ENCODE measurements around the gene TPCN2.
A peak's percentile ranks its signal among the peaks of the same experiment; 100 is the strongest.

TPCN2 gene

GRCh38 chr11:69078508-69078907 is 29.8 kb downstream of the TPCN2 start:
- DNase-seq: no peak

DNA sequence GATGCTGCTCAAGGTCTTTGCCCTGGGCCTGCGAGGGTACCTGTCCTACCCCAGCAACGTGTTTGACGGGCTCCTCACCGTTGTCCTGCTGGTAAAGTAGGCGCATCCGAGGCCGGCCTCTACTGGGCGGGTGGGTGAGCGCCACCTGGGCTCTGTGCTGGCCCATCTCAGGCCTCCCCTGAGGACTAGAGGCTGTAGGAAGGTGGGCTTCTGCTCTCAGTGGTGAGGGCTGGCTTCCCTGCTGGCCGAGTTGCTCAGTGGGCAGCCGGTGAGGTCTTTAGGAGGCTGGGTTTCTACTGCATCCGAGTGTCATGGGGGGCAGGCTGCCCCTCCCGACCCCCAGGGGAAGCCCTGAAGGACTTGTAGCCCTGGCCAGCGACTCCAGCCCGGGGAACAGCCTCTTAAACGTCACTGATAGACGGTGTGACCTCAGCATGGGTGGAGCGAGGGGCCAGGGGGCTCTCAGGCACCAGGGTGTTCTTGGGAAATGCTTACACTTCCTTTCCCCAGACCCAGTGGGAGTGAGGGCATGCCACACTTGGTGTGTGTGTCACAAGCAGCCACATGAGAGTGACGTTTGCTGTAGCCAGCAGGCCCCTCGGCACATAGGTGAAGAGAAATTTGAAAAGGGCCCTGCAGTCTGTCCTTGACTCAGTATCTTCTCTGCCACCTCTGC is 30.3 kb downstream of the TPCN2 start:
- DNase-seq: no peak

DNA sequence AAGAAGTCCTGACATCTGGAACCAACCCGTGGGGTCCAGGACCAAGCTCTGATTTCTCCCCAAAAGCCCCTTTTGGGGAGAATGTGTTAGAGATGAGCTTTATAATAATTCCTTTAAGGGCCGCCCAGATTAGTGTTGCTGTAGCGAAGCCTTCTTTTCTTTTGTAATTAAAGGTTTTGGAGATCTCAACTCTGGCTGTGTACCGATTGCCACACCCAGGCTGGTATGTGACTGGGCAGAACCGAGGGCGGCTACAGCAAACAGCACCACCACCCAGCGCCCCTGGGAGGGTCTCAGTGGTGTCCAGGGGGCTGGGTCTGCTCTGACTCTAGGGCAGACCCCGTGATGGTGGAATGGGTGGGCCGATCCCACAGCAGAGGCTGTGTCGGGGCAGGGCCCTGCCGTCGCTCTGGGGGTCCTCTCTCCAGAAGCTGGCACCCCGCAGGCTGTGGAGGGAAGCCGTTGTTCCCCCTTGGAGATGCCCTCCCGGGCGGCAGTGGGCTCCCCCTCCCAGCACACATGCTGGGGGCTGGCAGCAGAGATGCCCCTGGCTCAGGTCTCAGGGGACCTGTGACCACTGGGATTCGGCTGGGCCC is 31.0 kb downstream of the TPCN2 start:
- no peak for DNase-seq

DNA sequence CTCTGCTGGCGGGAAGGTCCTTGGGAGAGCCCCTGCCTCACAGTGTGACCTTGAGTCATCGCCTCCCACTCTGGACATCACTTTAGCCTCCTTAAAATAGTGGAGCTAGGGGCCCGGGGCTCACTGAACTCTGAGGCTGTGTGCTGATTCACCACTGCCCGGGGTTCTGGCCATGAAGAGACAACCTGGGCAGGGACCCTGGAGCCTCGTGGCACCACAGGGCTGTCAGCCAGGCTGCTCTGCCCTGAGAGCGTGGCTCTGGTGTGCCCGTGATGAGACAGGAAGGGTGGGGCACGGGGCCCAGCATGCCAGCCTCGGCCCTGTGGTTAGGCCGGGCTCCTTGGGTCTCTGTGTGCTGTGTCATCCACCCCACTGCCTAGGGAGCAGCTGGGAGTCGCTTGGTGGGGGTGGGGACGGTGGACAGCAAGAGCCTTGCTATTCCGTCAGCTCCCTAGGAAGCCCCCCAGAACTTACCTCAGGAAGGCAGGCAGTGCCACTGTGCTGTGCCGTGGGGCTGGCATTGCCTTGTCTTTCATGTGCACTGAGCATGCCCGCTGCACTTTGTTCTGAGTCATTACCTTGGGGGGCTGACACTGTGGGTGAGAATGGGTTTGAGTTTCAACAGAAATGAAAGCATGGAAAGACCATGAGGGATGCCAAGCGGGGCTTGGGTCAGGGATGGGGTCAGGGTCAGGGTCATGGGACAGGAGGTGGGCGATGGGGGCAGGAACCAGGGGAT is 31.7 kb downstream of the TPCN2 start:
- DNase-seq: no peak

DNA sequence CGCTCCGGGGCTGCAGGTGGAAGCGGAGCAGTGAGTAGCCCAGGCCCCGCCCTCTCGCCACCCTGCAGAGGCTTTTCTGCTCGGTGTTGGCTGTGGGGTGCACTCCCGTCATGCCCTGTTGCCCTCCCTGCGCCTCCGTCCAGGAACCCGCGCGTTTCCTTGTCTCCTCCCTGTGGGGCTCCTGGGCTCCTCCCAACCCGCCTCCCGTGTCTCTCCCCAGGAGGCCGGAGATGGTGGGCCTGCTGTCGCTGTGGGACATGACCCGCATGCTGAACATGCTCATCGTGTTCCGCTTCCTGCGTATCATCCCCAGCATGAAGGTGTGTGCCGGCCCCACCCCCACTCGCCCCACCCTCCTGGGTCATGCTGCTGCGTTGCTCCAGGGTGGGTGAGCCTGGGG is 32.4 kb downstream of the TPCN2 start:
- DNase-seq: no peak

DNA sequence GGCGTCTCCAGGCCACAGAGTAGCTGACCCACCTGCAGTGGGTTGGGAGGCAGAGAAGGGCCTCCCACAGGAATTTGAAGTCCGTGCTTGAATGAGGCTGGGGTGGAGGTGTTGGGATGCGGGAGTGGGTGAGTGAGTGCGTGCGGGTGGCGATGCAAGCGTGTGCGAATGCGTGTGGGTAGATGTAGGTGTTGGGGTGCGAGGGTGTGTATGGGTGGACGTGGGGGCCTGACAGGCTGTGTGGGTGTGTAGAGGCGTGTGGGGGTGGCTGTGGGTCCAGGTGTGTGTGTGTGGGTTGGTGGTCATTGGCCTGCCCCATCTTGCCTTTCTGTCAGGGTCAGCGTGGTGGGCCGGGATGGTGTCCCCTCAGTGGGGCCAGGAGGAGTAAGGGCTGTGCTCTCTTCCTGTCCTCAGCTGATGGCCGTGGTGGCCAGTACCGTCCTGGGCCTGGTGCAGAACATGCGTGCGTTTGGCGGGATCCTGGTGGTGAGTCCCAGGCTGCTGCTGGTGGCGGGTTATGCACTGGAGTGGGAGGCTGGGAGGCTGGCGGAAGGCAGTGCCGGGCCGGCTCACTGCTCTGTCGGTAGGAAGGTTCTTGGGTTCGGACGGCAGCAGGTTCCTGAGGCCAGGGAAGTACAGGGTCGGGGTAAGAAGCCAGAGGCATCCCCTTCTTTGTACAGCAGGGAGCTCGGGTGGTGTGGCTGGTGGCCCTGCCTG is 35.0 kb downstream of the TPCN2 start:
- DNase-seq: no peak

- no peak for DNase-seq
Measured at GRCh38 chr11:69084371-69084770, 35.6 kb downstream of the TPCN2 start.

- no peak for DNase-seq
Measured at GRCh38 chr11:69085490-69086095, 36.9 kb downstream of the TPCN2 start.

GRCh38 chr11:69086152-69087132 is 37.7 kb downstream of the TPCN2 start:
- DNase-seq: no peak

- DNase-seq: no peak
Measured at GRCh38 chr11:69087133-69087524, 38.4 kb downstream of the TPCN2 start.

- no peak for DNase-seq
Measured at GRCh38 chr11:69087811-69088210, 39.1 kb downstream of the TPCN2 start.

- DNase-seq: peak; percentile 3
Measured at GRCh38 chr11:69088676-69089146, 40.0 kb downstream of the TPCN2 start.

GRCh38 chr11:69089258-69089657 is 40.5 kb downstream of the TPCN2 start:
- DNase-seq: no peak

DNA sequence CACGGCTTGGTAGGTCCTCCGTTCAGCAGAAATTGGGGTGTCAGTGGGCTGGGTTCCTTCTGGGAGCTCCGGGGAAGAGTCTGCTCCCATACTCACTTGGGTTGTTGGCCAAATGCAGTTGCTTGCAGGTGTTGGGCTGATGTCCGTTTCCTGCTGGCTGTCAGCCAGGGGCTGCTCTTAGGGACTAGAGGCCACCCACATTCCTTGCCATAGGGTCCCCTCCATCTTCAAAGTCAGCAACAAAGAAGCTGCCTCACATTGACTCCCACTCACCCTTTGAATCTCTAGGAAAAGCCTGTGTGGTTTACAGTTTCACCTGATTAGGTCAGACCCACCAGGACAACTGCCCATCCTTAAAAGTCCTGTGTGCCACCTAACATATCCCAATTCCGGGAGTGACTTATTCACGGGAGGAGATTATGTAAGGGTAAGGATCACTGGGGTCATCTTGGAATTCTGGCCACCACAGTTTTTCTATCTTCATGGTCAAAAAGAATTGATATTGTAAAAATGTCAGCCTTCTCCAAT is 43.0 kb downstream of the TPCN2 start:
- no peak for DNase-seq

GRCh38 chr11:69092263-69092662 is 43.5 kb downstream of the TPCN2 start:
- DNase-seq: no peak

DNA sequence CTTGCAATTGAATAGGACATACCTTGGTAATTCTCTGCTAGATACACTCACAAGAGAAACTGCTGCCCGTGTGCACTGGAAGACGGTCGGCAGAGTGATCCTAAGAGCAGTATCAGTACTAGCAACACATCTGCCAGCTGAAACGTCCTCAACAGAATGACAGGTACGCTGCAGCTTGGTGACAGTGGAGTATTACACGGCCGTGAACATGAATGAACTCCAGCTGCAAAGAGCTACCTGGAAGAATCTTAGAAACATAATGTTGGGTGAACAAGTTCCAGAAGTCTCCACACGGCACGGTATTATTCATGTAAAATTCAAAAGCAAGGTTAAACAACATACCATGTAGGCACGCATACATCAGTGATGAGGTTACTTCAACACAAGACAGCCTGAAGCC is 44.4 kb downstream of the TPCN2 start:
- DNase-seq: no peak

DNA sequence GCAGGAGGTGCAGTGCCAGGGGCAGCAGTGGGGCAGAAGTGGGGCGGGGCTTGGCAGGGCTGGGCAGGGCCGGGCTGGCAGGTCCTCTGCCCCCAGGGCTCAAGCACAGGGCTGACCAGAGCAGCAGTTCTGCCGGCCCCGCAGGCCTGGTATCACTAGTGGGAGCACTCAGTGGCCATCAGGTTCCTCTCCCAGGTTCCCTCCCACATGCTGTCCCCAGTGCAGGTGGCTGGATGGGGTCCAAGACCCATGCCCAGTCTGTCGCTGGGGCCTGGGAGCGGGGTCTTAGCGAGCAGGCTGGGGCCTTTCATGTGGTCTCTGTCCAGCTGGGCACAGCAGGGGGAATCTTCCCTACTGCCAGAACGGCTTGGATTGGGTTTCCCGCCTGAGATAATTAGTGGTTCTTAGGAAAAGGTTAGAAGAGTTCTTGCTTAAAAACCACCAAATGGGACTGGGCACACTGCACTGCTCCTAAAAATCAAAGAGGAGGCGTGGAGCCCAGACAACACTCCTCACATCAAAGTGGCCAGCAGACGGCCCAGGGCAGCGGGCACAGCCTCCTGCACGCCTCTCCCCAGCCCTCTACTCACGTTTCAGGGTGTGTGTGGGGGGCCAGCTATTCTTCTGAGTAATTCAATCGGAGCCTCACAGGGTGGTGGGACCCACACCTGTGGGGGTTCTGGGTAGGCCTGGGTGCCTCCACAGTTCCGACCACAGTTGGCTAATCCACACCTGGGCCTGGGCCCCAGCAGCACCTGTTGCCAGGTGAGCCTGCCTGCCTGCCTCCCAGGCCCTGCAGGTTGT is 45.6 kb downstream of the TPCN2 start:
- DNase-seq: no peak

DNA sequence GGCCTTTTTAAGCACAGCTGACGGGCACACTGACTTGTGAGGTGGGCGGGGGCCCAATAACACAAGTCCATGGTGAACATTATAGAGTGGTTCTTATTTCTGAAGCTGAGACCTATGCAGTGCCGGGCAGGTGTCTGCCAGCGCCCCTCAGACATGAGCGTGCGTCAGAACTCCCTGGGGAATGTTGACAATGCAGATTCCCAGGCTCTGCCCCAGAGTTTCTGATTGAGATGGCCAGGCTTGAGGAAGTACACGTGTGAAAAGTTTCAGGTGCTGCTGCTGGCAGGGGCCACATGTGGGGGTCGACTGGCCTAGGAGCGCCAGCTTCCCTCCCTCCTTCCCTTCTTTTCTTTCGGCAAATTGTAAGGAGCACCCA is 46.2 kb downstream of the TPCN2 start:
- DNase-seq: no peak

GRCh38 chr11:69095300-69095699 is 46.6 kb downstream of the TPCN2 start:
- DNase-seq: no peak

GRCh38 chr11:69096473-69096872 is 47.7 kb downstream of the TPCN2 start:
- DNase-seq: no peak

GRCh38 chr11:69097263-69097662 is 48.5 kb downstream of the TPCN2 start:
- DNase-seq: no peak
